ENCODE data around the gene DNTTIP2. TPM values are rescaled to one million over a fixed set of nuclear protein-coding genes. Genes with fewer than 3 reads are reported as not detected.
A peak's percentile ranks its signal among the peaks of the same experiment; 100 is the strongest.

The DNTTIP2 gene
- total RNA-seq, 1 experiment from 2014 or later = 50.3 TPM

DNA sequence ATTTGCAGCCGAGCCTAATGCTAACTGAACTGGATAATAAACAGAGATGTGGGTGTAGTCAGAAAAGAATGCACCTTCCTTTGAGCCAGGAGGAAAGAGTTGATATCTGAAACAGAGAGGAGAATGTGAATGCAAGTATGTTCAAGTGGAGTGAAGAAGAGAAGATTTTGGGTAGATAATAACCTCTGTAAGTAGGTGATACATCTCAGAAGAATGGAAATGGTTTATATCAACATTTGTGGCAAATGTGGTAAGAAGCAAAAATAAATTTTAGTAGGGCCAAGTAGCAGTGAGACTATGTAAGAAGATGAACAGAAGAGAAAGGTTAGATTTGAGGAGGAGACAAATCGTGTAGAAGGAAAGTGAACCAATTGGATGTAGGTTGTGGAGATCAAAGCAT, 1.7 kb upstream of the DNTTIP2 start:
- no peak overlapping the region for H3K4me3 ChIP-seq (ENCODE audit: low read depth in 2 of 2, low read length in 2 of 2)
- TF ChIP-seq, protein P1, sequence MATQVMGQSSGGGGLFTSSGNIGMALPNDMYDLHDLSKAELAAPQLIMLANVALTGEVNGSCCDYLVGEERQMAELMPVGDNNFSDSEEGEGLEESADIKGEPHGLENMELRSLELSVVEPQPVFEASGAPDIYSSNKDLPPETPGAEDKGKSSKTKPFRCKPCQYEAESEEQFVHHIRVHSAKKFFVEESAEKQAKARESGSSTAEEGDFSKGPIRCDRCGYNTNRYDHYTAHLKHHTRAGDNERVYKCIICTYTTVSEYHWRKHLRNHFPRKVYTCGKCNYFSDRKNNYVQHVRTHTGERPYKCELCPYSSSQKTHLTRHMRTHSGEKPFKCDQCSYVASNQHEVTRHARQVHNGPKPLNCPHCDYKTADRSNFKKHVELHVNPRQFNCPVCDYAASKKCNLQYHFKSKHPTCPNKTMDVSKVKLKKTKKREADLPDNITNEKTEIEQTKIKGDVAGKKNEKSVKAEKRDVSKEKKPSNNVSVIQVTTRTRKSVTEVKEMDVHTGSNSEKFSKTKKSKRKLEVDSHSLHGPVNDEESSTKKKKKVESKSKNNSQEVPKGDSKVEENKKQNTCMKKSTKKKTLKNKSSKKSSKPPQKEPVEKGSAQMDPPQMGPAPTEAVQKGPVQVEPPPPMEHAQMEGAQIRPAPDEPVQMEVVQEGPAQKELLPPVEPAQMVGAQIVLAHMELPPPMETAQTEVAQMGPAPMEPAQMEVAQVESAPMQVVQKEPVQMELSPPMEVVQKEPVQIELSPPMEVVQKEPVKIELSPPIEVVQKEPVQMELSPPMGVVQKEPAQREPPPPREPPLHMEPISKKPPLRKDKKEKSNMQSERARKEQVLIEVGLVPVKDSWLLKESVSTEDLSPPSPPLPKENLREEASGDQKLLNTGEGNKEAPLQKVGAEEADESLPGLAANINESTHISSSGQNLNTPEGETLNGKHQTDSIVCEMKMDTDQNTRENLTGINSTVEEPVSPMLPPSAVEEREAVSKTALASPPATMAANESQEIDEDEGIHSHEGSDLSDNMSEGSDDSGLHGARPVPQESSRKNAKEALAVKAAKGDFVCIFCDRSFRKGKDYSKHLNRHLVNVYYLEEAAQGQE (IDR thresholded peaks at IDR 0.05; ENCODE audit: insufficient read depth in 1 of 2, low read depth in 2 of 2, low read length in 1 of 2) = no peak
- TF ChIP-seq TCF7L2 (IDR thresholded peaks at IDR 0.05; ENCODE audit: low read depth, low read length) (no peak), POLR2AphosphoS5 (IDR thresholded peaks at IDR 0.05; ENCODE audit: low read depth, low read length) (no peak), SIN3A (IDR thresholded peaks at IDR 0.05; ENCODE audit: borderline replicate concordance, insufficient read depth, low read depth, low read length) (no peak)
- TF ChIP-seq, protein P2, sequence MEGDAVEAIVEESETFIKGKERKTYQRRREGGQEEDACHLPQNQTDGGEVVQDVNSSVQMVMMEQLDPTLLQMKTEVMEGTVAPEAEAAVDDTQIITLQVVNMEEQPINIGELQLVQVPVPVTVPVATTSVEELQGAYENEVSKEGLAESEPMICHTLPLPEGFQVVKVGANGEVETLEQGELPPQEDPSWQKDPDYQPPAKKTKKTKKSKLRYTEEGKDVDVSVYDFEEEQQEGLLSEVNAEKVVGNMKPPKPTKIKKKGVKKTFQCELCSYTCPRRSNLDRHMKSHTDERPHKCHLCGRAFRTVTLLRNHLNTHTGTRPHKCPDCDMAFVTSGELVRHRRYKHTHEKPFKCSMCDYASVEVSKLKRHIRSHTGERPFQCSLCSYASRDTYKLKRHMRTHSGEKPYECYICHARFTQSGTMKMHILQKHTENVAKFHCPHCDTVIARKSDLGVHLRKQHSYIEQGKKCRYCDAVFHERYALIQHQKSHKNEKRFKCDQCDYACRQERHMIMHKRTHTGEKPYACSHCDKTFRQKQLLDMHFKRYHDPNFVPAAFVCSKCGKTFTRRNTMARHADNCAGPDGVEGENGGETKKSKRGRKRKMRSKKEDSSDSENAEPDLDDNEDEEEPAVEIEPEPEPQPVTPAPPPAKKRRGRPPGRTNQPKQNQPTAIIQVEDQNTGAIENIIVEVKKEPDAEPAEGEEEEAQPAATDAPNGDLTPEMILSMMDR (IDR thresholded peaks at IDR 0.05) = no peak
- DNase-seq (ENCODE audit: low read depth, low spot score) (no peak), ATAC-seq (no peak)
- BruUV-seq (replicated peaks) = no TSS peak
- ChIA-PET CTCF (no interaction called here), POLR2A (no interaction called here)
- no peak overlapping the region for H3K27ac ChIP-seq (ENCODE audit: low read length)
- H3K27me3 ChIP-seq (ENCODE audit: control insufficient read depth, insufficient read depth, low read length) = no peaks in the 10 kb centered on the region
- intact Hi-C loops (cut with micrococcal nuclease; ENCODE audit: unreplicated experiment) = no loop called here
- in situ Hi-C loops (cut with HindIII; ENCODE audit: low pct_unique_long_range_greater_than_20kb, low sequenced_read_pairs) = no loop called here
- H3K4me1 ChIP-seq (ENCODE audit: control insufficient read depth, insufficient read depth, low read length) = peaks cover 21% of the 10 kb centered on the region
- H3K9me3 ChIP-seq (ENCODE audit: control insufficient read depth, insufficient read depth, low read depth, low read length) = no peaks in the 10 kb centered on the region
- peaks cover 16% of the 10 kb centered on the region for H3K36me3 ChIP-seq (ENCODE audit: control insufficient read depth, insufficient read depth, low read length)

DNA sequence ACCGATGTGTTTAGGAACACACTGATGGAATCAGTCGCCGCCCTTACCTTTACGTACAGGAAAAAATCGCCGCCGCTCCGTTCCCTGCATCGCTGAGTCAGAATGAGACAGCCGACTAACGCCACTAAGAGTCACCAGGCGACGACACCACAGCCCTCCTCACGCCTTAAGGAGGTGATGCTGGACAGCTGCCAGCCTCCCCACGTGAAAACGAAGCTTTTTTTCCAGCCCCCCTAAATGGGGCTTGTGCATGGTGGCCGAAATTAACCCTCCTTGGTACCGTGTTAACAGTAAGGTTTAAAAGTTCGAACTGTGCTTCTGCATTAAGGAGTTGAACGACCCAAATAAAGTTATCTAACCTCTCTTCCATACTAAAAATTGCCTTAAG, 511 bp downstream of the DNTTIP2 start:
- H3K36me3 ChIP-seq (ENCODE audit: control insufficient read depth, insufficient read depth, low read length) = peaks cover 25% of the 10 kb centered on the region
- in situ Hi-C loops (cut with HindIII; ENCODE audit: low pct_unique_long_range_greater_than_20kb, low sequenced_read_pairs) = no loop called here
- intact Hi-C loops (cut with micrococcal nuclease; ENCODE audit: unreplicated experiment) = no loop called here
- peaks cover 21% of the 10 kb centered on the region for H3K4me1 ChIP-seq (ENCODE audit: control insufficient read depth, insufficient read depth, low read length)
- DNase-seq (ENCODE audit: low read depth, low spot score) = peak; percentile 12
- H3K27ac ChIP-seq (ENCODE audit: low read length) = peak overlapping the region; percentile 98
- no peaks in the 10 kb centered on the region for H3K9me3 ChIP-seq (ENCODE audit: control insufficient read depth, insufficient read depth, low read depth, low read length)
- H3K27me3 ChIP-seq (ENCODE audit: control insufficient read depth, insufficient read depth, low read length) = no peaks in the 10 kb centered on the region
- BruUV-seq (replicated peaks) = no TSS peak
- TF ChIP-seq SIN3A (IDR thresholded peaks at IDR 0.05; ENCODE audit: borderline replicate concordance, insufficient read depth, low read depth, low read length) (no peak), POLR2AphosphoS5 (IDR thresholded peaks at IDR 0.05; ENCODE audit: low read depth, low read length) (no peak), TCF7L2 (IDR thresholded peaks at IDR 0.05; ENCODE audit: low read depth, low read length) (no peak)
- TF ChIP-seq, protein P1 (IDR thresholded peaks at IDR 0.05; ENCODE audit: insufficient read depth in 1 of 2, low read depth in 2 of 2, low read length in 1 of 2) = no peak
- TF ChIP-seq, protein P2 (IDR thresholded peaks at IDR 0.05) = no peak
- POLR2A ChIA-PET = no interaction called here
- peak overlapping the region; percentile 97 to 98 for H3K4me3 ChIP-seq (ENCODE audit: low read depth in 2 of 2, low read length in 2 of 2)
- CTCF ChIA-PET = no interaction called here
- ATAC-seq = peak; percentile 51
